GM12891 (cell line): ENCODE results near the gene PAX9.

Experiments
- PAX5 ChIP-seq: IDR thresholded peaks from 2 replicates; pipeline ENCODE4 v1.6.1; 2011; ENCODE audit warnings: low read length, moderate library complexity, mild to moderate bottlenecking; ENCODE audit not compliant: insufficient read depth, severe bottlenecking
- POLR2A ChIP-seq: IDR thresholded peaks from 2 replicates; pipeline ENCODE4 v1.6.1; 2011; ENCODE audit warnings: low read depth, low read length, control low read depth
- POLR2AphosphoS5 ChIP-seq: IDR thresholded peaks from 2 replicates; pipeline ENCODE4 v1.6.1; 2011; ENCODE audit warnings: low read depth, low read length, control low read depth
- TAF1 ChIP-seq: IDR thresholded peaks from 2 replicates; pipeline ENCODE4 v1.6.1; 2011; ENCODE audit warnings: low read depth, low read length, control low read depth

DNA sequence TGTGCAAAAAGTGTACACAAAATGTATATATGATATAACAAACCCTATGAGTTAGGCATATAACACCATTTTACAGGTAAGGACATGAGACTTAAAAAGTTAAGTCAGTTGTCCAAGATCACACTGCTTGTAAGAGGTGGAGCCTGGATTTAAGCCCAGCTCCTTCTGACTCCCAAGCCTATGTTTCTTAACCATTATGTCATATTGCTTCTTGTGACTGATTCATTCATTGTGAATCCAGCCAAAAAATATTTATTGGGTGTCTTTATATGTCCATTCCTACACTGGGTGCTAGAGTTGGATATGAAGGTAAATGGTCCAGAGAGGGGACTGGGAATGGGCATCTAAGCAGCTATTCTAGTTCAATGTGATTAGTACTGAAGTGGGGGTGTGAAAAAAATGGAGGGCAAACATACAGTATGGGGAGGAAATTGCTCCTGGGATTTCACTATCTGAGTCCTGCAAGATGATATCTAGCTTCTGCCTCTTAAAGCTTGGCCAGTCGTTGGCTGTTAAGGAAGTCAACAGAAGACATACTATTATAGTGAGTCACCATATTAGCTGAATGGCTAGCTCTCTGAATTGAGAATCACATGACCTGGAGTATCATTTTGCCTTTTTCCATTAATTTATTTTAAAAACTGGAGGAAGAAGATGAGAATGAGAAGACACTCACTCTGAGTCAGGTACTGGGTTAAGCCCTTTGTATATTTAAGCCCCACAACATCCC lies 28.8 kb downstream of the PAX9 start:
- no peak for TF ChIP-seq POLR2A
- TF ChIP-seq TAF1 = no peak
- TF ChIP-seq POLR2AphosphoS5 = no peak
- no peak for TF ChIP-seq PAX5
